Suprapubic skin (tissue), 4 donors: Measurements from ENCODE around the gene KCNH1.

Experiments used
- CTCF ChIP-seq, 2 donors: fragments of 200-600 bp in 1 of 2; fragments of 450-650 bp in 1 of 2; sonication (generic) in 1 of 2; IDR thresholded peaks; one replicate each; pipeline ENCODE4 v1.5.1; 2016 to 2019; ENCODE audit warnings: antibody characterized with exemption in 2 of 2, mild to moderate bottlenecking in 1 of 2, moderate library complexity in 1 of 2
- EP300 ChIP-seq: sonication (generic); formaldehyde crosslinking; IDR thresholded peaks from one replicate; pipeline ENCODE4 v1.6.1; 2017; ENCODE audit warnings: antibody characterized with exemption
- POLR2A ChIP-seq, 2 donors: fragments of 450-650 bp; IDR thresholded peaks; one replicate each; pipeline ENCODE4 v1.6.1; 2017; ENCODE audit warnings: antibody characterized with exemption in 2 of 2, mild to moderate bottlenecking in 2 of 2, moderate library complexity in 2 of 2
- POLR2AphosphoS5 ChIP-seq, 3 donors: sonication (generic); formaldehyde crosslinking; IDR thresholded peaks; one replicate each; pipeline ENCODE4 v1.6.1; 2017; ENCODE audit warnings: antibody characterized with exemption in 3 of 3

- TF ChIP-seq CTCF (IDR thresholded peaks at IDR 0.05) (no peak), POLR2A (IDR thresholded peaks at IDR 0.05) (no peak), POLR2AphosphoS5 (IDR thresholded peaks at IDR 0.05) (no peak), EP300 (no peak)
These were observed 251.3 kb downstream of the KCNH1 start for GRCh38 chr1:210882414-210883221.
